ENCODE results near the gene MEAK7.

The MEAK7 gene

GRCh38 chr16:84540194-84540593, 35.7 kb upstream of the MEAK7 start:
- Mint-ChIP-seq H3K4me3 (no peak overlapping the region), H3K9me3 (ENCODE audit: low read depth) (no peaks in the 10 kb centered on the region), H3K4me1 (ENCODE audit: low read depth) (peaks cover 18% of the 10 kb centered on the region), H3K27ac (no peak overlapping the region), H3K36me3 (no peaks in the 10 kb centered on the region), H3K27me3 (no peaks in the 10 kb centered on the region)

GRCh38 chr16:84538222-84538840, 33.9 kb upstream of the MEAK7 start:
- Mint-ChIP-seq H3K4me3 (no peak overlapping the region), H3K4me1 (ENCODE audit: low read depth) (peaks cover 5% of the 10 kb centered on the region), H3K27ac (no peak overlapping the region), H3K27me3 (no peaks in the 10 kb centered on the region), H3K9me3 (ENCODE audit: low read depth) (no peaks in the 10 kb centered on the region), H3K36me3 (no peaks in the 10 kb centered on the region)

GRCh38 chr16:84537491-84538151, 33.2 kb upstream of the MEAK7 start:
- Mint-ChIP-seq H3K9me3 (ENCODE audit: low read depth) (no peaks in the 10 kb centered on the region), H3K36me3 (no peaks in the 10 kb centered on the region), H3K27me3 (no peaks in the 10 kb centered on the region), H3K27ac (no peak overlapping the region), H3K4me3 (no peak overlapping the region), H3K4me1 (ENCODE audit: low read depth) (peaks cover 5% of the 10 kb centered on the region)

GRCh38 chr16:84535851-84536250, 31.4 kb upstream of the MEAK7 start:
- Mint-ChIP-seq H3K4me3 (no peak overlapping the region), H3K27ac (no peak overlapping the region), H3K27me3 (no peaks in the 10 kb centered on the region), H3K9me3 (ENCODE audit: low read depth) (no peaks in the 10 kb centered on the region), H3K36me3 (no peaks in the 10 kb centered on the region), H3K4me1 (ENCODE audit: low read depth) (peaks cover 9% of the 10 kb centered on the region)

GRCh38 chr16:84535408-84535807, 30.9 kb upstream of the MEAK7 start:
- H3K27me3 Mint-ChIP-seq = no peaks in the 10 kb centered on the region
- H3K27ac Mint-ChIP-seq = no peak overlapping the region
- H3K36me3 Mint-ChIP-seq = peaks cover 2% of the 10 kb centered on the region
- peaks cover 9% of the 10 kb centered on the region for H3K4me1 Mint-ChIP-seq (ENCODE audit: low read depth)
- H3K9me3 Mint-ChIP-seq (ENCODE audit: low read depth) = no peaks in the 10 kb centered on the region
- no peak overlapping the region for H3K4me3 Mint-ChIP-seq

GRCh38 chr16:84534815-84535214, 30.4 kb upstream of the MEAK7 start:
- Mint-ChIP-seq H3K9me3 (ENCODE audit: low read depth) (no peaks in the 10 kb centered on the region), H3K4me3 (no peak overlapping the region), H3K36me3 (peaks cover 5% of the 10 kb centered on the region), H3K27me3 (no peaks in the 10 kb centered on the region), H3K4me1 (ENCODE audit: low read depth) (peaks cover 9% of the 10 kb centered on the region), H3K27ac (no peak overlapping the region)

GRCh38 chr16:84532855-84533486, 28.5 kb upstream of the MEAK7 start:
- peaks cover 7% of the 10 kb centered on the region for H3K4me1 Mint-ChIP-seq (ENCODE audit: low read depth)
- H3K9me3 Mint-ChIP-seq (ENCODE audit: low read depth) = no peaks in the 10 kb centered on the region
- H3K27me3 Mint-ChIP-seq = no peaks in the 10 kb centered on the region
- no peak overlapping the region for H3K4me3 Mint-ChIP-seq
- H3K27ac Mint-ChIP-seq = no peak overlapping the region
- peaks cover 5% of the 10 kb centered on the region for H3K36me3 Mint-ChIP-seq

- peaks cover 5% of the 10 kb centered on the region for H3K36me3 Mint-ChIP-seq
- no peaks in the 10 kb centered on the region for H3K27me3 Mint-ChIP-seq
- no peak overlapping the region for H3K27ac Mint-ChIP-seq
Observed at GRCh38 chr16:84532291-84532724, 27.8 kb upstream of the MEAK7 start.

GRCh38 chr16:84531671-84532111, 27.2 kb upstream of the MEAK7 start:
- Mint-ChIP-seq H3K4me3 (no peak overlapping the region), H3K27me3 (no peaks in the 10 kb centered on the region), H3K4me1 (ENCODE audit: low read depth) (peaks cover 9% of the 10 kb centered on the region), H3K9me3 (ENCODE audit: low read depth) (no peaks in the 10 kb centered on the region), H3K27ac (no peak overlapping the region), H3K36me3 (peaks cover 5% of the 10 kb centered on the region)

More at GRCh38 chr16:84532291-84532724, 27.8 kb upstream of the MEAK7 start:
- no peak overlapping the region for H3K4me3 Mint-ChIP-seq
- H3K4me1 Mint-ChIP-seq (ENCODE audit: low read depth) = peaks cover 7% of the 10 kb centered on the region
- H3K9me3 Mint-ChIP-seq (ENCODE audit: low read depth) = no peaks in the 10 kb centered on the region

GRCh38 chr16:84530590-84530989, 26.1 kb upstream of the MEAK7 start:
- Mint-ChIP-seq H3K27ac (no peak overlapping the region), H3K9me3 (ENCODE audit: low read depth) (no peaks in the 10 kb centered on the region), H3K27me3 (no peaks in the 10 kb centered on the region), H3K36me3 (peaks cover 5% of the 10 kb centered on the region), H3K4me1 (ENCODE audit: low read depth) (peaks cover 9% of the 10 kb centered on the region), H3K4me3 (no peak overlapping the region)

- no peak overlapping the region for H3K4me3 Mint-ChIP-seq
- H3K4me1 Mint-ChIP-seq (ENCODE audit: low read depth) = peaks cover 11% of the 10 kb centered on the region
- H3K9me3 Mint-ChIP-seq (ENCODE audit: low read depth) = no peaks in the 10 kb centered on the region
- H3K27ac Mint-ChIP-seq = no peak overlapping the region
- no peaks in the 10 kb centered on the region for H3K27me3 Mint-ChIP-seq
- H3K36me3 Mint-ChIP-seq = peaks cover 5% of the 10 kb centered on the region
Observed at GRCh38 chr16:84529607-84530006, 25.1 kb upstream of the MEAK7 start.

- Mint-ChIP-seq H3K4me3 (no peak overlapping the region), H3K4me1 (ENCODE audit: low read depth) (peaks cover 15% of the 10 kb centered on the region)
Observed at GRCh38 chr16:84528322-84528721, 23.9 kb upstream of the MEAK7 start.

GRCh38 chr16:84527532-84528269, 23.2 kb upstream of the MEAK7 start:
- no peaks in the 10 kb centered on the region for H3K27me3 Mint-ChIP-seq
- peaks cover 5% of the 10 kb centered on the region for H3K36me3 Mint-ChIP-seq
- no peak overlapping the region for H3K4me3 Mint-ChIP-seq
- H3K9me3 Mint-ChIP-seq (ENCODE audit: low read depth) = no peaks in the 10 kb centered on the region
- peaks cover 13% of the 10 kb centered on the region for H3K4me1 Mint-ChIP-seq (ENCODE audit: low read depth)
- H3K27ac Mint-ChIP-seq = no peak overlapping the region

More at GRCh38 chr16:84528322-84528721, 23.9 kb upstream of the MEAK7 start:
- H3K9me3 Mint-ChIP-seq (ENCODE audit: low read depth) = no peaks in the 10 kb centered on the region
- H3K27me3 Mint-ChIP-seq = no peaks in the 10 kb centered on the region
- H3K27ac Mint-ChIP-seq = no peak overlapping the region
- H3K36me3 Mint-ChIP-seq = peaks cover 5% of the 10 kb centered on the region

- Mint-ChIP-seq H3K4me1 (ENCODE audit: low read depth) (peaks cover 8% of the 10 kb centered on the region), H3K36me3 (peaks cover 5% of the 10 kb centered on the region), H3K27ac (no peak overlapping the region), H3K9me3 (ENCODE audit: low read depth) (no peaks in the 10 kb centered on the region), H3K4me3 (no peak overlapping the region), H3K27me3 (no peaks in the 10 kb centered on the region)
Observed at GRCh38 chr16:84526794-84527531, 22.5 kb upstream of the MEAK7 start.
